Hepatocyte (in vitro differentiated cells): ENCODE results near the gene PCLO. TPM values are rescaled to one million over a fixed set of nuclear protein-coding genes. Genes with fewer than 3 reads are reported as not detected.

Experiments used
- DNase-seq: peaks from one replicate; pipeline ENCODE4 v3.0.0-alpha.2; 2016; ENCODE audit warnings: low spot score
- H2AFZ ChIP-seq: fragments of 200-600 bp; sonication (generic); 2 replicates; pipeline ENCODE4 v1.6.0; 2016; ENCODE audit warnings: antibody characterized with exemption, mild to moderate bottlenecking
- H3K27ac ChIP-seq: fragments of 200-600 bp; sonication (generic); 2 replicates; pipeline ENCODE4 v1.5.1; 2016; ENCODE audit warnings: mild to moderate bottlenecking
- H3K27me3 ChIP-seq: fragments of 200-600 bp; sonication (generic); 2 replicates; pipeline ENCODE4 v1.6.1; 2016
- H3K36me3 ChIP-seq: fragments of 200-600 bp; sonication (generic); replicated peaks from 2 replicates; pipeline ENCODE4 v1.5.1; 2016; ENCODE audit warnings: low read depth; ENCODE audit not compliant: insufficient read depth
- H3K4me1 ChIP-seq: fragments of 200-600 bp; sonication (generic); 2 replicates; pipeline ENCODE4 v1.5.1; 2016; ENCODE audit warnings: mild to moderate bottlenecking, moderate library complexity; ENCODE audit not compliant: insufficient read depth
- H3K4me2 ChIP-seq: fragments of 200-600 bp; sonication (generic); 2 replicates; pipeline ENCODE4 v1.6.0; 2016
- H3K4me3 ChIP-seq: fragments of 200-600 bp; sonication (generic); 2 replicates; pipeline ENCODE4 v1.5.1; 2016; ENCODE audit warnings: mild to moderate bottlenecking
- H3K79me2 ChIP-seq: fragments of 200-600 bp; sonication (generic); 2 replicates; pipeline ENCODE4 v1.6.0; 2017; ENCODE audit warnings: mild to moderate bottlenecking
- H3K9me2 ChIP-seq: fragments of 200-600 bp; sonication (generic); replicated peaks from 2 replicates; pipeline ENCODE4 v1.6.0; 2017; ENCODE audit warnings: mild to moderate bottlenecking; ENCODE audit not compliant: insufficient read depth
- H3K9me3 ChIP-seq: fragments of 200-600 bp; sonication (generic); 2 replicates; pipeline ENCODE4 v1.5.1; 2016; ENCODE audit warnings: low read depth, mild to moderate bottlenecking
- H4K20me1 ChIP-seq: fragments of 200-600 bp; sonication (generic); 2 replicates; pipeline ENCODE4 v1.6.0; 2016; ENCODE audit warnings: mild to moderate bottlenecking; ENCODE audit not compliant: insufficient read depth, poor library complexity, severe bottlenecking
- EZH2 ChIP-seq: fragments of 200-600 bp; sonication (generic); IDR thresholded peaks from 2 replicates; pipeline ENCODE4 v1.6.1; 2016; ENCODE audit warnings: antibody characterized with exemption, mild to moderate bottlenecking, borderline replicate concordance
- EZH2phosphoT487 ChIP-seq: fragments of 200-600 bp; sonication (generic); IDR thresholded peaks from one replicate; pipeline ENCODE4 v1.6.1; 2018; ENCODE audit warnings: antibody characterized with exemption, mild to moderate bottlenecking, low read depth, moderate library complexity; ENCODE audit not compliant: unreplicated experiment, severe bottlenecking
- WGBS: methylation state at CpG from one replicate; pipeline ENCODE4 v1.1.6; 2016; ENCODE audit warnings: low lambda C conversion rate; ENCODE audit errors: missing lambda C conversion rate; 5-methylcytosine and 5-hydroxymethylcytosine counted together
- polyA plus RNA-seq: library from polyadenylated mRNA; unstranded; fragments of >200 nt; fragmentation: Nextera tagmentation; extraction: Ambion mirVana; gene quantifications from 2 replicates; pipeline ENCODE4 v1.2.1, GENCODE V29; 2016
- total RNA-seq: library from RNA; depleted of rRNA; stranded (reverse); fragments of >200 nt; gene quantifications from 2 replicates; pipeline ENCODE4 v1.2.3, GENCODE V29; 2014
- TF ChIP-seq, protein P1 (sequence below): fragments of 200-600 bp; sonication (generic); IDR thresholded peaks from 2 replicates; pipeline ENCODE4 v1.5.1; 2016; ENCODE audit warnings: antibody characterized with exemption, mild to moderate bottlenecking; ENCODE audit not compliant: poor library complexity

PCLO gene
- total and polyA plus RNA-seq, 2 experiments from 2014 or later: 1.3 to 8.1 TPM

DNA sequence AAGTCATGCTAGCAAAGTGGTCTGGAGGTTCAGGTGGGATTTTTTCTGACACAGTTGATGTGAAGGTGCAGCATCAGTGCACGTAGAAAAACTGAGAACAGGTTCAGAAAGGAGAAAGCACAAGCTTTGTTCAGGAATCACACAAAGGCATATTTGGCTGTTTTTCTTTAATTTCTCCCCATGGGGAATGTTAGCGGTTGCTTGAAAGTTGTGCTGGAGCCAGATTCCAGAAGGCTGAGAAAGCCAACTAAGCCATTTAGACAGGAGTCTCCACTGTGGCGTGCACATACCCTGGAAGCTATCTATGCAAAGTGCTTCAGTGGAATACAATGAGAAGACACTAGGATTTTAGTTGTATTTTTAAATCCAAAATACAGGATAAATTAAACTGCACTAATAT is 201.4 kb downstream of the PCLO start:
- Histone ChIP-seq H3K79me2 (no peaks in the 10 kb centered on the region), H4K20me1 (no peaks in the 10 kb centered on the region), H3K4me3 (no peak overlapping the region), H3K27me3 (no peaks in the 10 kb centered on the region), H3K4me1 (no peaks in the 10 kb centered on the region), H3K36me3 (no peaks in the 10 kb centered on the region), H2AFZ (no peak overlapping the region), H3K4me2 (no peak overlapping the region), H3K9me3 (no peaks in the 10 kb centered on the region), H3K9me2 (no peaks in the 10 kb centered on the region), H3K27ac (no peak overlapping the region)
- TF ChIP-seq, protein P1, sequence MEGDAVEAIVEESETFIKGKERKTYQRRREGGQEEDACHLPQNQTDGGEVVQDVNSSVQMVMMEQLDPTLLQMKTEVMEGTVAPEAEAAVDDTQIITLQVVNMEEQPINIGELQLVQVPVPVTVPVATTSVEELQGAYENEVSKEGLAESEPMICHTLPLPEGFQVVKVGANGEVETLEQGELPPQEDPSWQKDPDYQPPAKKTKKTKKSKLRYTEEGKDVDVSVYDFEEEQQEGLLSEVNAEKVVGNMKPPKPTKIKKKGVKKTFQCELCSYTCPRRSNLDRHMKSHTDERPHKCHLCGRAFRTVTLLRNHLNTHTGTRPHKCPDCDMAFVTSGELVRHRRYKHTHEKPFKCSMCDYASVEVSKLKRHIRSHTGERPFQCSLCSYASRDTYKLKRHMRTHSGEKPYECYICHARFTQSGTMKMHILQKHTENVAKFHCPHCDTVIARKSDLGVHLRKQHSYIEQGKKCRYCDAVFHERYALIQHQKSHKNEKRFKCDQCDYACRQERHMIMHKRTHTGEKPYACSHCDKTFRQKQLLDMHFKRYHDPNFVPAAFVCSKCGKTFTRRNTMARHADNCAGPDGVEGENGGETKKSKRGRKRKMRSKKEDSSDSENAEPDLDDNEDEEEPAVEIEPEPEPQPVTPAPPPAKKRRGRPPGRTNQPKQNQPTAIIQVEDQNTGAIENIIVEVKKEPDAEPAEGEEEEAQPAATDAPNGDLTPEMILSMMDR: no peak
- TF ChIP-seq EZH2 (no peak), EZH2phosphoT487 (no peak)
- no peak for DNase-seq
- 93% methylated on average over 3 of the region's 3 CpGs for WGBS

DNA sequence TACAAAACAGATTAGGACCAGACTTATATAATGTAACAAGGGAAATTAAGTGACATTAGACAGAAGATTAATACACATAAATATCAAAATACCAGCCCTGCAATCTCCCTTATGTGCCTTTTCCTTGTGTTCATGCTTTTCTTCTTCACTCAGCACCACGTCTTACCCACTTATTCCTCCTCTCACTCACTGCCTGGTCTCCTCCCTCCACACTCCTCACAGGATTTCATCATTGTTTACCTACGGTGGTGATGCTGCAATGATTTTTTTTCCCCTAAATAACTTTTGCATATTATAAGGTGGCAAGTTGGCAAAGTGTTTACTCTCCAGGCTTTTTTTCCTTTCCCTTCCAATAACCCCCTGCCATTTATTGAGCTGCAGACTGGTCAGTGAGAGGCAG is 203.2 kb downstream of the PCLO start:
- Histone ChIP-seq H3K4me1 (no peaks in the 10 kb centered on the region), H3K27ac (no peak overlapping the region), H3K9me2 (no peaks in the 10 kb centered on the region), H4K20me1 (no peaks in the 10 kb centered on the region), H3K9me3 (no peaks in the 10 kb centered on the region), H2AFZ (no peak overlapping the region), H3K4me3 (no peak overlapping the region), H3K36me3 (no peaks in the 10 kb centered on the region), H3K4me2 (no peak overlapping the region), H3K79me2 (no peaks in the 10 kb centered on the region), H3K27me3 (no peaks in the 10 kb centered on the region)
- WGBS: 75% methylated on average over 2 of the region's 2 CpGs
- TF ChIP-seq EZH2 (no peak), EZH2phosphoT487 (no peak)
- TF ChIP-seq, protein P1: no peak
- no peak for DNase-seq

DNA sequence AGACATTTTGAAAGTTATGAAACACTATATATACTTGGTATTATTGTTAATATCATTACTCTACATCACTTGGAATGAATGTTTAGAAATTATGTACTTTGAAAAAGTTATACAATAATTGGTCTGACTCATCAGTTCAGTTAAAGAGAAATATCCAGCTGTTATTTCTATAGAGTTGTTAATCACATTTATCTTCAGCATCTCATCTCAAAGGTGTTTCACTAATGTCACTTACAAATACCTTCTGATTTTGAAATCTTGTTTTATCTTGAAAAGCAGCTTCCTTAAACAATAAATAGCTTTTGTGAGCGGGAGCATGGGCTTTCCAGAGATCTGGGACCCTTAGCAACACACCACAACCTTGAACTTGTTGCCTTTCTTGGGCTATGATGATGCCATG is 205.2 kb downstream of the PCLO start:
- no peaks in the 10 kb centered on the region for H4K20me1 ChIP-seq
- WGBS: 65% methylated on average over 1 of the region's 1 CpG
- no peaks in the 10 kb centered on the region for H3K27me3 ChIP-seq
- H3K4me1 ChIP-seq: no peaks in the 10 kb centered on the region
- no peaks in the 10 kb centered on the region for H3K36me3 ChIP-seq
- DNase-seq: no peak
- H3K9me2 ChIP-seq: no peaks in the 10 kb centered on the region
- H3K4me3 ChIP-seq: no peak overlapping the region
- H3K4me2 ChIP-seq: no peak overlapping the region
- TF ChIP-seq, protein P1: no peak
- TF ChIP-seq EZH2phosphoT487: no peak
- no peak for TF ChIP-seq EZH2
- H2AFZ ChIP-seq: no peak overlapping the region
- no peaks in the 10 kb centered on the region for H3K9me3 ChIP-seq
- H3K27ac ChIP-seq: no peak overlapping the region
- no peaks in the 10 kb centered on the region for H3K79me2 ChIP-seq

- no peak overlapping the region for H3K4me2 ChIP-seq
- no peaks in the 10 kb centered on the region for H3K9me2 ChIP-seq
- H2AFZ ChIP-seq: no peak overlapping the region
- no peak overlapping the region for H3K27ac ChIP-seq
- WGBS: 98% methylated on average over 5 of the region's 6 CpGs
- TF ChIP-seq, protein P1: no peak
- no peak for TF ChIP-seq EZH2phosphoT487
- no peak for TF ChIP-seq EZH2
- no peaks in the 10 kb centered on the region for H3K9me3 ChIP-seq
- no peak for DNase-seq
- H3K36me3 ChIP-seq: no peaks in the 10 kb centered on the region
- no peaks in the 10 kb centered on the region for H4K20me1 ChIP-seq
- H3K27me3 ChIP-seq: no peaks in the 10 kb centered on the region
- H3K4me1 ChIP-seq: no peaks in the 10 kb centered on the region
- no peak overlapping the region for H3K4me3 ChIP-seq
- H3K79me2 ChIP-seq: no peaks in the 10 kb centered on the region
Observed at GRCh38 chr7:82953324-82954027, 209.2 kb downstream of the PCLO start.
